ENCODE measurements around the gene MYH6. TPM values are rescaled to one million over a fixed set of nuclear protein-coding genes. Genes with fewer than 3 reads are reported as not detected.

MYH6 gene
- total RNA-seq, 2 experiments from 2014 or later: not detected

GRCh38 chr14:23444314-23444713 is 36.2 kb upstream of the MYH6 start:
- no peak for TF ChIP-seq CTCF (IDR thresholded peaks at IDR 0.05)
- H3K36me3 Mint-ChIP-seq (ENCODE audit: low read depth): no peaks in the 10 kb centered on the region
- H3K27ac Mint-ChIP-seq: no peak overlapping the region
- H3K4me1 Mint-ChIP-seq (ENCODE audit: low read depth): no peaks in the 10 kb centered on the region
- POLR2A ChIA-PET: no interaction called here
- CTCF ChIA-PET: interaction anchor here (1.0 to 1.8 kb wide), 3 partner anchors 95 to 324 kb away, joined by 3 to 6 read pairs (median 3); no protein-coding TSS in a partner anchor
- intact Hi-C loops (cut with micrococcal nuclease): no loop called here
- H3K4me3 Mint-ChIP-seq: no peak overlapping the region
- peaks cover 2% of the 10 kb centered on the region for H3K27me3 Mint-ChIP-seq
- no peak for DNase-seq
- no peak for ATAC-seq
- H3K9me3 Mint-ChIP-seq: no peaks in the 10 kb centered on the region

- TF ChIP-seq CTCF (IDR thresholded peaks at IDR 0.05): no peak
- H3K4me1 Mint-ChIP-seq (ENCODE audit: low read depth): no peaks in the 10 kb centered on the region
- no peak for ATAC-seq
- intact Hi-C loops (cut with micrococcal nuclease): no loop called here
- no peak overlapping the region for H3K4me3 Mint-ChIP-seq
- CTCF ChIA-PET: interaction anchor here (1.0 to 1.8 kb wide), 3 partner anchors 95 to 323 kb away, joined by 3 to 6 read pairs (median 3); no protein-coding TSS in a partner anchor
- H3K9me3 Mint-ChIP-seq: no peaks in the 10 kb centered on the region
- no peak for DNase-seq
- POLR2A ChIA-PET: no interaction called here
- peaks cover 2% of the 10 kb centered on the region for H3K27me3 Mint-ChIP-seq
- H3K27ac Mint-ChIP-seq: no peak overlapping the region
- no peaks in the 10 kb centered on the region for H3K36me3 Mint-ChIP-seq (ENCODE audit: low read depth)
Measured at GRCh38 chr14:23443881-23444280, 35.8 kb upstream of the MYH6 start.

DNA sequence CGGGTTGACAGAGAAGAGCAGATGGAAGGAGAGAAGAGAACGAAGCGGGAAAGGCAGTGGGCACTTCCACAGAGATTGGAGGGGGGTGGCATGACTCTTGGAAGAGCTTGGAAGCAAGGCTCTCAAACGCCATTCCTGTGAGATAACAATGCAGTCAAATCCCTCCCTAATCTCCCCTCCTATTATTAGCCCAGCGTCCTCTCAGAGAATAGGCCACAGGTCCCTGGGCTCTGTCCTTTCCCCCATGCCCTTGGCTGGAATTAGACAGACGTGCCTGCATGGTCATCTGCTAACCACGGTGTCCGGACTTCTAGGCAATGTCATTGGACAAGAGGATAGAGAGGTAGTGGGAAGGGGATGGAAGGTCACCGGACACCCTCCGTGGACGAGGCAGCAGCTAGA is 35.3 kb upstream of the MYH6 start:
- no peak overlapping the region for H3K4me3 Mint-ChIP-seq
- CTCF ChIA-PET: interaction anchor here (1.0 to 1.8 kb wide), 3 partner anchors 96 to 323 kb away, joined by 3 to 6 read pairs (median 3); no protein-coding TSS in a partner anchor
- no peaks in the 10 kb centered on the region for H3K4me1 Mint-ChIP-seq (ENCODE audit: low read depth)
- TF ChIP-seq CTCF (IDR thresholded peaks at IDR 0.05): no peak
- no peaks in the 10 kb centered on the region for H3K36me3 Mint-ChIP-seq (ENCODE audit: low read depth)
- DNase-seq: no peak
- ATAC-seq: no peak
- intact Hi-C loops (cut with micrococcal nuclease): no loop called here
- no peak overlapping the region for H3K27ac Mint-ChIP-seq
- no peaks in the 10 kb centered on the region for H3K9me3 Mint-ChIP-seq
- POLR2A ChIA-PET: no interaction called here
- peaks cover 2% of the 10 kb centered on the region for H3K27me3 Mint-ChIP-seq

- Mint-ChIP-seq H3K27me3 (peaks cover 2% of the 10 kb centered on the region), H3K4me1 (ENCODE audit: low read depth) (no peaks in the 10 kb centered on the region), H3K9me3 (no peaks in the 10 kb centered on the region), H3K27ac (no peak overlapping the region), H3K4me3 (no peak overlapping the region), H3K36me3 (ENCODE audit: low read depth) (no peaks in the 10 kb centered on the region)
- CTCF ChIA-PET: interaction anchor here (1.8 kb wide), 1 partner anchor 116 kb away, joined by 6 read pairs; no protein-coding TSS in a partner anchor
- no peak for TF ChIP-seq CTCF (IDR thresholded peaks at IDR 0.05)
- intact Hi-C loops (cut with micrococcal nuclease): no loop called here
- ATAC-seq: no peak
- DNase-seq: no peak
- POLR2A ChIA-PET: interaction anchor here (1.2 kb wide), 1 partner anchor 10 kb away, joined by 3 read pairs; no protein-coding TSS in a partner anchor
Measured at GRCh38 chr14:23442721-23443356, 34.8 kb upstream of the MYH6 start.

GRCh38 chr14:23441076-23441475 is 33.0 kb upstream of the MYH6 start:
- intact Hi-C loops (cut with micrococcal nuclease): no loop called here
- no peak overlapping the region for H3K27ac Mint-ChIP-seq
- POLR2A ChIA-PET: interaction anchor here (0.7 kb wide), 1 partner anchor 698 kb away, joined by 3 read pairs; no protein-coding TSS in a partner anchor
- no peak for TF ChIP-seq CTCF (IDR thresholded peaks at IDR 0.05)
- H3K36me3 Mint-ChIP-seq (ENCODE audit: low read depth): no peaks in the 10 kb centered on the region
- H3K27me3 Mint-ChIP-seq: peaks cover 2% of the 10 kb centered on the region
- no peaks in the 10 kb centered on the region for H3K9me3 Mint-ChIP-seq
- ATAC-seq: no peak
- CTCF ChIA-PET: no interaction called here
- H3K4me1 Mint-ChIP-seq (ENCODE audit: low read depth): no peaks in the 10 kb centered on the region
- no peak overlapping the region for H3K4me3 Mint-ChIP-seq
- DNase-seq: no peak

All from activated CD8-positive, alpha-beta T cell treated with anti-CD3 and anti-CD28 coated beads for 36 hours (primary cell).